Spleen (tissue), 11 donors: ENCODE results near the gene MAML1. TPM values are rescaled to one million over a fixed set of nuclear protein-coding genes. Genes with fewer than 3 reads are reported as not detected.

ENCODE experiments used
- DNase-seq: peaks from one replicate; pipeline ENCODE4 v3.0.0-alpha.2; 2020
- H3K27ac ChIP-seq, 8 donors: fragments of 200-600 bp; sonication (generic) in 7 of 8; 1 replicate in 4 of 8; 2 replicates in 4 of 8; pipeline versions ENCODE4 v1.5.0 to v1.8.0; 2016 to 2021; ENCODE audit warnings: inconsistent platforms in 4 of 8, mild to moderate bottlenecking in 4 of 8, moderate library complexity in 1 of 8
- H3K27me3 ChIP-seq, 7 donors: fragments of 200-600 bp; sonication (generic) in 6 of 7; replicated peaks in 1 of 7; 1 replicate in 4 of 7; 2 replicates in 3 of 7; pipeline versions ENCODE4 v1.5.0 to v1.8.0; 2016 to 2021; ENCODE audit warnings: inconsistent platforms in 3 of 7, mild to moderate bottlenecking in 1 of 7
- H3K36me3 ChIP-seq, 6 donors: fragments of 200-600 bp; sonication (generic) in 5 of 6; 1 replicate in 4 of 6; 2 replicates in 2 of 6; pipeline versions ENCODE4 v1.5.0 to v1.8.0; 2016 to 2021; ENCODE audit warnings: inconsistent platforms in 2 of 6
- H3K4me1 ChIP-seq, 6 donors: fragments of 200-600 bp; sonication (generic) in 5 of 6; 1 replicate in 3 of 6; 2 replicates in 3 of 6; pipeline versions ENCODE4 v1.5.0 to v1.8.0; 2016 to 2021; ENCODE audit warnings: inconsistent platforms in 3 of 6
- H3K4me3 ChIP-seq, 8 donors: fragments of 200-600 bp; sonication (generic) in 7 of 8; 1 replicate in 4 of 8; 2 replicates in 4 of 8; pipeline versions ENCODE4 v1.5.0 to v1.8.0; 2016 to 2021; ENCODE audit warnings: inconsistent platforms in 4 of 8, mild to moderate bottlenecking in 4 of 8, moderate library complexity in 2 of 8
- H3K9me3 ChIP-seq, 8 donors: fragments of 200-600 bp; sonication (generic) in 7 of 8; 1 replicate in 4 of 8; 2 replicates in 4 of 8; pipeline versions ENCODE4 v1.5.0 to v1.8.0; 2016 to 2021; ENCODE audit warnings: inconsistent platforms in 4 of 8
- CTCF ChIP-seq, 11 experiments: fragments of 200-600 bp in 7 of 11; fragments of 450-650 bp in 4 of 11; sonication (generic) in 4 of 11; IDR thresholded peaks in 8 of 11; conservative IDR thresholded peaks in 3 of 11; 1 replicate in 7 of 11; 2 replicates in 4 of 11; pipeline versions ENCODE4 v1.4.0 to v1.8.0; 2016 to 2021; ENCODE audit warnings: antibody characterized with exemption in 11 of 11, inconsistent platforms in 4 of 11, mild to moderate bottlenecking in 1 of 11
- POLR2A ChIP-seq, 3 donors: fragments of 450-650 bp; IDR thresholded peaks; one replicate each; pipeline ENCODE4 v1.5.1; 2017; ENCODE audit warnings: antibody characterized with exemption in 3 of 3, mild to moderate bottlenecking in 1 of 3
- POLR2AphosphoS5 ChIP-seq, 3 donors: sonication (generic); formaldehyde crosslinking; IDR thresholded peaks; one replicate each; pipeline ENCODE4 v1.5.1; 2017; ENCODE audit warnings: antibody characterized with exemption in 3 of 3
- WGBS, 5 donors: extraction: QIAGEN DNeasy Blood & Tissue Kit in 3 of 5; methylation state at CpG; one replicate each; pipeline versions ENCODE4 v1.1.5 to v1.1.7; 2013 to 2018; 5-methylcytosine and 5-hydroxymethylcytosine counted together
- intact Hi-C: fragments of 100-400 bp; cut with DNase I; formaldehyde crosslinking; loops from one replicate; pipeline ENCODE4 v1.15.0; 2023; ENCODE audit warnings: low total_unique reads
- polyA plus RNA-seq, 3 donors: library from polyadenylated mRNA; stranded (reverse); fragments of 200-250 nt; gene quantifications; one replicate each; pipeline ENCODE4 v1.2.1, GENCODE V29; 2013
- total RNA-seq, 7 donors: library from RNA; depleted of rRNA in 3 of 7; stranded (reverse); fragments of >200 nt in 3 of 7; fragmentation: NEBNext Ultra II Directional in 4 of 7; extraction: Animal tissue kit (Norgen Biotek cat#: 25700) in 4 of 7; gene quantifications; one replicate each; pipeline versions ENCODE4 v1.1.0 to v1.2.1, GENCODE V29; 2016 to 2021
- donor health status: healthy with polysubstance abuse.
- donor health status: DM: no; HTN: no; CAD: no; lungs with moderate emphysema.
- donor health status: DM: no; HTN: no; CAD: no.
- donor health status: Bipolar disorder and iron deficiency.
- donor health status: healthy.
- donor health status: DM: no; HTN: no; CAD: no.
- donor health status: DM: yes; HTN: yes; CAD: no.

Gene MAML1
- total and polyA plus RNA-seq, 10 donors = 4.7 to 42.8 (median 33.7) TPM

GRCh38 chr5:179777909-179778308 is 45.3 kb downstream of the MAML1 start:
- H3K4me3 ChIP-seq = no peak overlapping the region
- peaks cover 2 to 90% (median 66%) of the 10 kb centered on the region in 6 donors for H3K36me3 ChIP-seq
- H3K9me3 ChIP-seq = no peaks in the 10 kb centered on the region
- H3K27me3 ChIP-seq = no peaks in the 10 kb centered on the region
- H3K4me1 ChIP-seq = peaks cover 0 to 59% (median 19%) of the 10 kb centered on the region in 6 donors
- peak overlapping the region in 2 of 8 donors; percentile 5 to 24 for H3K27ac ChIP-seq
- DNase-seq = peak; percentile 25
- no peak for TF ChIP-seq POLR2A (IDR thresholded peaks at IDR 0.05)
- TF ChIP-seq POLR2AphosphoS5 (IDR thresholded peaks at IDR 0.05) = no peak
- no peak for TF ChIP-seq CTCF (IDR thresholded peaks at IDR 0.05 in 8 of 11, conservative IDR thresholded peaks at IDR 0.05 in 3 of 11)
- intact Hi-C loops = no loop called here
- 52 to 76% (median 54%) methylated on average over 9 of the region's 9 CpGs for WGBS, 5 donors

DNA sequence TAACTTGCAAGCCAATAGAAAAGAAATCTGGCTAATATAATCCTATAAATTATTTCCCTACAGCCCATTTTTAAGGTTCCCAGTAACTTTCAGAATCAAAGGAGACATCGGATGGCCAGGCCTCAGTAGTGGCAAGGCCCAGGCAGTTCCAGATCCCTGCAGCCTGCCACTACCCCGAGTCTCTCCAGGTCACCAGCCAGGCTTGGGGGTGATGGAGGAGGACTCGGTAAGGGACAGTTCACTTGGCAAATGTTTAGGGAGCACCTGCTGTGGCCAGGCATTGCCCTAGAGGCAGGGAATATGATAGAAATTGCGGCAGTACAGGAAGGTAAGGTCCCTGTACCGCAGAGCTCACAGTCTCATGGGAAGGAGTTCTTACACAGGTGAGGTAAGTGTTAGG is 46.0 kb downstream of the MAML1 start:
- peak; percentile 30 for DNase-seq
- Histone ChIP-seq H3K4me1 (peaks cover 0 to 59% (median 19%) of the 10 kb centered on the region in 6 donors), H3K9me3 (no peaks in the 10 kb centered on the region), H3K27ac (no peak overlapping the region), H3K27me3 (no peaks in the 10 kb centered on the region), H3K4me3 (no peak overlapping the region), H3K36me3 (peaks cover 2 to 83% (median 59%) of the 10 kb centered on the region in 6 donors)
- TF ChIP-seq POLR2AphosphoS5 (IDR thresholded peaks at IDR 0.05) = no peak
- TF ChIP-seq POLR2A (IDR thresholded peaks at IDR 0.05) = no peak
- TF ChIP-seq CTCF (IDR thresholded peaks at IDR 0.05 in 8 of 11, conservative IDR thresholded peaks at IDR 0.05 in 3 of 11) = no peak
- intact Hi-C loops = no loop called here
- 93 to 97% (median 95%) methylated on average over 5 of the region's 5 CpGs for WGBS, 5 donors

DNA sequence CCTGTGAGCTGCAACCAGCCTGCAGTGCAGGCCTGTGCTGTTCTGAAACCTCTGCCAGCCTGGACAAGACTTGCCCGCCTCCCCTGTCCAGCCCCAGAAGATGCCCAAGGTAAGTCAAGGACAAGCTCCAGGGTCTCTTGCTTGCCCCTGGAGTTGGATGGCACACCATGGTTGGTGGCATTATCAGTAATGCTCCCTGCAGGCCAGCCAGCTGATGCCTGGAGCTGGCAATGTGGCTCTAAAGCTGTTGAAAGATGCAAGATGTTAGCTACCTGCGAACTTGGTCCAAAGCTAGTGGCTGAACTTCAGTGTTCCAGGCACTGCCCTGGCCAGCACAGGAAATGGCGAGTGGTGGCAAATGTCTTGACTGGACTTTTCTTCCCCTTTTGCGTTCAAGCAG is 47.2 kb downstream of the MAML1 start:
- H3K9me3 ChIP-seq = no peaks in the 10 kb centered on the region
- H3K27me3 ChIP-seq = no peaks in the 10 kb centered on the region
- DNase-seq = peak; percentile 47
- intact Hi-C loops = no loop called here
- H3K4me1 ChIP-seq = peaks cover 0 to 59% (median 19%) of the 10 kb centered on the region in 6 donors
- H3K4me3 ChIP-seq = no peak overlapping the region
- WGBS, 5 donors = 70 to 90% (median 82%) methylated on average over 4 of the region's 4 CpGs
- peak overlapping the region in 1 of 8 donors; percentile 9 for H3K27ac ChIP-seq
- H3K36me3 ChIP-seq = peaks cover 2 to 71% (median 47%) of the 10 kb centered on the region in 6 donors
- TF ChIP-seq POLR2AphosphoS5 (IDR thresholded peaks at IDR 0.05) = no peak
- TF ChIP-seq POLR2A (IDR thresholded peaks at IDR 0.05) = no peak
- no peak for TF ChIP-seq CTCF (IDR thresholded peaks at IDR 0.05 in 8 of 11, conservative IDR thresholded peaks at IDR 0.05 in 3 of 11)

GRCh38 chr5:179780362-179780761 is 47.7 kb downstream of the MAML1 start:
- intact Hi-C loops = no loop called here
- TF ChIP-seq POLR2A (IDR thresholded peaks at IDR 0.05) = no peak
- TF ChIP-seq CTCF (IDR thresholded peaks at IDR 0.05 in 8 of 11, conservative IDR thresholded peaks at IDR 0.05 in 3 of 11) = no peak
- peak in 1 of 3 donors; percentile 17 for TF ChIP-seq POLR2AphosphoS5 (IDR thresholded peaks at IDR 0.05)
- WGBS, 5 donors = 55 to 83% (median 68%) methylated on average over 7 of the region's 7 CpGs

More at GRCh38 chr5:179780362-179780761, 47.7 kb downstream of the MAML1 start:
- peaks cover 2 to 66% (median 41%) of the 10 kb centered on the region in 6 donors for H3K36me3 ChIP-seq
- H3K27me3 ChIP-seq = no peaks in the 10 kb centered on the region
- no peaks in the 10 kb centered on the region for H3K9me3 ChIP-seq
- H3K4me3 ChIP-seq = no peak overlapping the region
- H3K4me1 ChIP-seq = peaks cover 0 to 57% (median 19%) of the 10 kb centered on the region in 6 donors
- DNase-seq = peak; percentile 76
- H3K27ac ChIP-seq = peak overlapping the region in 1 of 8 donors; percentile 9
